GM23248 (cell line): ENCODE measurements around the gene GARNL3. TPM values are rescaled to one million over a fixed set of nuclear protein-coding genes. Genes with fewer than 3 reads are reported as not detected.

Experiments
- DNase-seq: peaks from one replicate; pipeline ENCODE4 v3.0.0-alpha.2; 2015
- H2AFZ ChIP-seq: fragments of 200-600 bp; sonication (generic); 2 replicates; pipeline ENCODE4 v1.6.1; 2016; ENCODE audit warnings: antibody characterized with exemption
- H3F3A ChIP-seq: fragments of 200-600 bp; sonication (generic); 2 replicates; pipeline ENCODE4 v1.6.1; 2016; ENCODE audit warnings: mild to moderate bottlenecking, antibody characterized with exemption, mixed run types; ENCODE audit not compliant: insufficient read depth
- H3K27ac ChIP-seq: fragments of 200-600 bp; sonication (generic); 2 replicates; pipeline ENCODE4 v1.5.1; 2016; ENCODE audit warnings: mild to moderate bottlenecking
- H3K27me3 ChIP-seq: fragments of 200-600 bp; sonication (generic); replicated peaks from 2 replicates; pipeline ENCODE4 v1.6.1; 2016; ENCODE audit warnings: mild to moderate bottlenecking; ENCODE audit not compliant: insufficient read depth
- H3K36me3 ChIP-seq: fragments of 200-600 bp; sonication (generic); 2 replicates; pipeline ENCODE4 v1.6.1; 2016; ENCODE audit warnings: low read depth, mild to moderate bottlenecking
- H3K4me1 ChIP-seq: fragments of 200-600 bp; sonication (generic); 2 replicates; pipeline ENCODE4 v1.6.1; 2016; ENCODE audit warnings: mild to moderate bottlenecking; ENCODE audit not compliant: insufficient read depth
- H3K4me2 ChIP-seq: fragments of 200-600 bp; sonication (generic); one replicate; pipeline ENCODE4 v1.6.1; 2016; ENCODE audit warnings: mild to moderate bottlenecking; ENCODE audit not compliant: unreplicated experiment
- H3K4me3 ChIP-seq: fragments of 200-600 bp; sonication (generic); 2 replicates; pipeline ENCODE4 v1.5.1; 2016; ENCODE audit warnings: mild to moderate bottlenecking
- H3K79me2 ChIP-seq: fragments of 200-600 bp; sonication (generic); 2 replicates; pipeline ENCODE4 v1.6.1; 2016; ENCODE audit warnings: mild to moderate bottlenecking; ENCODE audit not compliant: insufficient read depth
- H3K9ac ChIP-seq: fragments of 200-600 bp; sonication (generic); 2 replicates; pipeline ENCODE4 v1.6.1; 2016; ENCODE audit warnings: mild to moderate bottlenecking
- H3K9me2 ChIP-seq: fragments of 200-600 bp; sonication (generic); 2 replicates; pipeline ENCODE4 v1.6.1; 2016; ENCODE audit warnings: mixed run types, mild to moderate bottlenecking, moderate library complexity; ENCODE audit not compliant: insufficient read depth
- H3K9me3 ChIP-seq: fragments of 200-600 bp; sonication (generic); one replicate; pipeline ENCODE4 v1.6.1; 2017; ENCODE audit warnings: low read depth
- H4K20me1 ChIP-seq: fragments of 200-600 bp; sonication (generic); 2 replicates; pipeline ENCODE4 v1.6.0; 2016; ENCODE audit not compliant: insufficient read depth
- EZH2 ChIP-seq: fragments of 200-600 bp; sonication (generic); IDR thresholded peaks from 2 replicates; pipeline ENCODE4 v1.6.1; 2018; ENCODE audit warnings: antibody characterized with exemption, mild to moderate bottlenecking; ENCODE audit not compliant: insufficient read depth, poor library complexity, severe bottlenecking
- EZH2phosphoT487 ChIP-seq: fragments of 200-600 bp; sonication (generic); IDR thresholded peaks from 2 replicates; pipeline ENCODE4 v1.6.1; 2018; ENCODE audit warnings: antibody characterized with exemption, moderate library complexity, mild to moderate bottlenecking, low read depth; ENCODE audit not compliant: insufficient read depth
- WGBS, 2 experiments: methylation state at CpG; one replicate each; pipeline ENCODE4 v1.1.6; 2015 to 2017; ENCODE audit warnings: low lambda C conversion rate in 2 of 2, low coverage in 1 of 2; ENCODE audit errors: missing lambda C conversion rate in 2 of 2; 5-methylcytosine and 5-hydroxymethylcytosine counted together
- in situ Hi-C: fragments of 300-500 bp; cut with MboI; formaldehyde crosslinking; loops from 2 replicates; pipeline ENCODE4 v1.15.0; 2020
- polyA plus RNA-seq: library from polyadenylated mRNA; unstranded; fragments of >200 nt; fragmentation: Nextera tagmentation; extraction: Ambion mirVana; gene quantifications from 2 replicates; pipeline ENCODE4 v1.2.1, GENCODE V29; 2016
- total RNA-seq: library from RNA; depleted of rRNA; stranded (reverse); fragments of >200 nt; shearing (Covaris generic); gene quantifications from 2 replicates; pipeline ENCODE4 v1.2.3, GENCODE V29; 2014

GARNL3 gene
- total and polyA plus RNA-seq, 2 experiments from 2014 or later, result 0.43 to 1.3 TPM

- H3K27ac ChIP-seq, result no peak overlapping the region
- in situ Hi-C loops, result no loop called here
Observed at GRCh38 chr9:127398275-127398647, 133.7 kb downstream of the GARNL3 start.

GRCh38 chr9:127398715-127399400 lies 134.3 kb downstream of the GARNL3 start:
- Histone ChIP-seq H3F3A (0 out of 2 replicates have a peak, but pooled peaks cover 8% of the 10 kb centered on the region), H3K4me1 (no peaks in the 10 kb centered on the region), H3K36me3 (no peaks in the 10 kb centered on the region), H3K9me3 (no peaks in the 10 kb centered on the region), H3K9me2 (no peaks in the 10 kb centered on the region), H3K27ac (no peak overlapping the region), H3K27me3 (peaks cover 8% of the 10 kb centered on the region), H4K20me1 (no peaks in the 10 kb centered on the region), H3K9ac (no peak overlapping the region), H3K4me3 (no peak overlapping the region), H2AFZ (no peak overlapping the region), H3K79me2 (no peaks in the 10 kb centered on the region), H3K4me2 (no peak overlapping the region)
- in situ Hi-C loops, result no loop called here
- DNase-seq, result no peak
- WGBS, 2 experiments, result 94 to 98% methylated on average over 12 to 13 of the region's 13 CpGs
- TF ChIP-seq EZH2phosphoT487 (no peak), EZH2 (no peak)

More at GRCh38 chr9:127398275-127398647, 133.7 kb downstream of the GARNL3 start:
- H3F3A ChIP-seq, result 0 out of 2 replicates have a peak, but pooled peaks cover 8% of the 10 kb centered on the region
- WGBS, 2 experiments, result 60 to 62% methylated on average over 5 of the region's 5 CpGs
- DNase-seq, result no peak
- H3K9ac ChIP-seq, result peak overlapping the region; percentile 66
- TF ChIP-seq EZH2phosphoT487, result no peak
- no peak for TF ChIP-seq EZH2
- peaks cover 12% of the 10 kb centered on the region for H3K27me3 ChIP-seq
- peak overlapping the region; percentile 65; the same call in 1 of the 2 replicates for H2AFZ ChIP-seq
- H3K9me3 ChIP-seq, result no peaks in the 10 kb centered on the region
- peak overlapping the region; percentile 68 for H3K4me3 ChIP-seq
- no peaks in the 10 kb centered on the region for H3K79me2 ChIP-seq
- H3K36me3 ChIP-seq, result no peaks in the 10 kb centered on the region
- H3K9me2 ChIP-seq, result no peaks in the 10 kb centered on the region
- H4K20me1 ChIP-seq, result no peaks in the 10 kb centered on the region
- peak overlapping the region; percentile 22 for H3K4me2 ChIP-seq
- no peaks in the 10 kb centered on the region for H3K4me1 ChIP-seq

- H3K27ac ChIP-seq, result no peak overlapping the region
- no peak overlapping the region for H3K9ac ChIP-seq
- H3K36me3 ChIP-seq, result no peaks in the 10 kb centered on the region
- 94 to 96% methylated on average over 13 to 14 of the region's 14 CpGs for WGBS, 2 experiments
- no peak overlapping the region for H2AFZ ChIP-seq
- no peak overlapping the region for H3K4me2 ChIP-seq
- H3K4me3 ChIP-seq, result no peak overlapping the region
- H4K20me1 ChIP-seq, result no peaks in the 10 kb centered on the region
- H3K4me1 ChIP-seq, result no peaks in the 10 kb centered on the region
- DNase-seq, result no peak
- H3K9me2 ChIP-seq, result no peaks in the 10 kb centered on the region
- TF ChIP-seq EZH2phosphoT487, result no peak
- TF ChIP-seq EZH2, result no peak
- H3K79me2 ChIP-seq, result no peaks in the 10 kb centered on the region
- H3K9me3 ChIP-seq, result no peaks in the 10 kb centered on the region
- in situ Hi-C loops, result no loop called here
- 0 out of 2 replicates have a peak, but pooled peaks cover 8% of the 10 kb centered on the region for H3F3A ChIP-seq
- H3K27me3 ChIP-seq, result peaks cover 6% of the 10 kb centered on the region; the same call in 1 of the 2 replicates
Observed at GRCh38 chr9:127399736-127400269, 135.2 kb downstream of the GARNL3 start.

GRCh38 chr9:127402401-127403090 lies 138.0 kb downstream of the GARNL3 start:
- TF ChIP-seq EZH2 (no peak), EZH2phosphoT487 (no peak)
- H3K9me3 ChIP-seq, result no peaks in the 10 kb centered on the region
- no peak for DNase-seq
- no peaks in the 10 kb centered on the region for H3K4me1 ChIP-seq
- no peak overlapping the region for H3K9ac ChIP-seq
- H3K4me2 ChIP-seq, result no peak overlapping the region
- H3K9me2 ChIP-seq, result no peaks in the 10 kb centered on the region
- WGBS, 2 experiments, result 91% methylated on average over 16 to 17 of the region's 18 CpGs
- in situ Hi-C loops, result no loop called here
- H3K27ac ChIP-seq, result no peak overlapping the region
- no peaks in the 10 kb centered on the region for H3F3A ChIP-seq
- H4K20me1 ChIP-seq, result no peaks in the 10 kb centered on the region
- no peak overlapping the region for H3K4me3 ChIP-seq
- H3K79me2 ChIP-seq, result no peaks in the 10 kb centered on the region
- H3K27me3 ChIP-seq, result no peaks in the 10 kb centered on the region
- no peaks in the 10 kb centered on the region for H3K36me3 ChIP-seq
- no peak overlapping the region for H2AFZ ChIP-seq
